Liver (tissue), 9 donors: ENCODE data around the gene PRKAR1B. TPM values are rescaled to one million over a fixed set of nuclear protein-coding genes. Genes with fewer than 3 reads are reported as not detected.

Source experiments
- DNase-seq: peaks from one replicate; pipeline ENCODE4 v3.0.0-alpha.2; 2017; ENCODE audit warnings: low spot score
- H3K27ac ChIP-seq, 2 donors: one replicate each; pipeline ENCODE4 v1.7.0; 2013; ENCODE audit warnings: inconsistent platforms in 2 of 2, low read length in 2 of 2, control low read depth in 1 of 2, low read depth in 1 of 2, mild to moderate bottlenecking in 1 of 2
- H3K27me3 ChIP-seq, 4 donors: one replicate each; pipeline versions ENCODE4 v1.6.1 to v1.7.0; 2013; ENCODE audit warnings: low read length in 3 of 4, inconsistent platforms in 1 of 4, mild to moderate bottlenecking in 1 of 4, moderate library complexity in 1 of 4; ENCODE audit not compliant: control insufficient read depth in 4 of 4, insufficient read depth in 4 of 4
- H3K36me3 ChIP-seq, 4 donors: one replicate each; pipeline versions ENCODE4 v1.6.1 to v1.7.0; 2013; ENCODE audit warnings: low read length in 3 of 4, mild to moderate bottlenecking in 3 of 4, low read depth in 1 of 4, moderate library complexity in 1 of 4; ENCODE audit not compliant: control insufficient read depth in 4 of 4, insufficient read depth in 3 of 4
- H3K4me1 ChIP-seq, 4 donors: one replicate each; pipeline versions ENCODE4 v1.6.1 to v1.7.0; 2013; ENCODE audit warnings: low read length in 3 of 4, mild to moderate bottlenecking in 3 of 4, moderate library complexity in 1 of 4; ENCODE audit not compliant: control insufficient read depth in 4 of 4, insufficient read depth in 4 of 4
- H3K4me3 ChIP-seq, 3 donors: one replicate each; pipeline versions ENCODE4 v1.6.1 to v1.7.0; 2013; ENCODE audit warnings: low read length in 3 of 3, control low read depth in 1 of 3, low read depth in 1 of 3, mild to moderate bottlenecking in 1 of 3
- H3K9ac ChIP-seq, 2 donors: one replicate each; pipeline ENCODE4 v1.7.0; 2013; ENCODE audit warnings: low read length in 2 of 2, mild to moderate bottlenecking in 2 of 2, moderate library complexity in 2 of 2, control low read depth in 1 of 2, low read depth in 1 of 2
- H3K9me3 ChIP-seq, 4 donors: one replicate each; pipeline versions ENCODE4 v1.6.1 to v1.7.0; 2013; ENCODE audit warnings: low read length in 3 of 4; ENCODE audit not compliant: control insufficient read depth in 4 of 4
- ATF3 ChIP-seq: IDR thresholded peaks from 2 replicates; pipeline ENCODE4 v1.6.1; 2016; ENCODE audit warnings: antibody characterized with exemption
- EGR1 ChIP-seq, 2 donors: IDR thresholded peaks; 2 replicates each; pipeline ENCODE4 v1.6.1; 2016 to 2018; ENCODE audit warnings: antibody characterized with exemption in 2 of 2, low read depth in 2 of 2
- FOXA1 ChIP-seq: IDR thresholded peaks from 2 replicates; pipeline ENCODE4 v1.6.1; 2016; ENCODE audit warnings: antibody characterized with exemption
- FOXA2 ChIP-seq: IDR thresholded peaks from 2 replicates; pipeline ENCODE4 v1.6.1; 2016; ENCODE audit warnings: antibody characterized with exemption
- GABPA ChIP-seq, 2 donors: IDR thresholded peaks in 1 of 2; conservative IDR thresholded peaks in 1 of 2; 2 replicates each; pipeline ENCODE4 v1.6.1; 2016; ENCODE audit warnings: antibody characterized with exemption in 2 of 2, mild to moderate bottlenecking in 1 of 2, moderate library complexity in 1 of 2
- HNF4A ChIP-seq, 2 donors: conservative IDR thresholded peaks; 2 replicates each; pipeline ENCODE4 v1.6.1; 2016; ENCODE audit warnings: antibody characterized with exemption in 2 of 2, mild to moderate bottlenecking in 2 of 2
- HNF4G ChIP-seq: IDR thresholded peaks from 2 replicates; pipeline ENCODE4 v1.6.1; 2016; ENCODE audit warnings: antibody characterized with exemption
- JUND ChIP-seq, 2 donors: IDR thresholded peaks; 2 replicates each; pipeline ENCODE4 v1.6.1; 2016; ENCODE audit warnings: antibody characterized with exemption in 2 of 2
- MAX ChIP-seq: IDR thresholded peaks from 2 replicates; pipeline ENCODE4 v1.6.1; 2016; ENCODE audit warnings: antibody characterized with exemption
- NR2F2 ChIP-seq: IDR thresholded peaks from 2 replicates; pipeline ENCODE4 v1.6.1; 2016; ENCODE audit warnings: antibody characterized with exemption
- RAD21 ChIP-seq, 2 donors: IDR thresholded peaks; 2 replicates each; pipeline ENCODE4 v1.6.1; 2016; ENCODE audit warnings: antibody characterized with exemption in 2 of 2, mild to moderate bottlenecking in 2 of 2
- RXRA ChIP-seq, 2 donors: IDR thresholded peaks; 2 replicates each; pipeline ENCODE4 v1.6.1; 2017 to 2018; ENCODE audit warnings: antibody characterized with exemption in 2 of 2, mild to moderate bottlenecking in 1 of 2
- SP1 ChIP-seq: IDR thresholded peaks from 2 replicates; pipeline ENCODE4 v1.6.1; 2018; ENCODE audit warnings: antibody characterized with exemption, mild to moderate bottlenecking
- TAF1 ChIP-seq: conservative IDR thresholded peaks from 2 replicates; pipeline ENCODE4 v1.6.1; 2016; ENCODE audit warnings: antibody characterized with exemption, mild to moderate bottlenecking
- YY1 ChIP-seq: IDR thresholded peaks from 2 replicates; pipeline ENCODE4 v1.6.1; 2016; ENCODE audit warnings: antibody characterized with exemption, mild to moderate bottlenecking
- WGBS: extraction: QIAGEN DNeasy Blood & Tissue Kit; methylation state at CpG from one replicate; pipeline ENCODE4 v1.1.7; 2013; 5-methylcytosine and 5-hydroxymethylcytosine counted together
- polyA plus RNA-seq, 2 donors: library from polyadenylated mRNA; stranded (reverse) in 1 of 2; unstranded in 1 of 2; fragments of 200-250 nt in 1 of 2; fragments of >200 nt in 1 of 2; fragmentation: Nextera tagmentation in 1 of 2; extraction: Ambion mirVana in 1 of 2; gene quantifications; one replicate each; pipeline versions ENCODE4 v1.2.1 to v1.2.3, GENCODE V29; 2013 to 2015
- total RNA-seq, 2 donors: library from RNA; depleted of rRNA; stranded (reverse); fragments of >200 nt; gene quantifications; one replicate each; pipeline ENCODE4 v1.2.3, GENCODE V29; 2014
- TF ChIP-seq, protein P1 (sequence below): IDR thresholded peaks from 2 replicates; pipeline ENCODE4 v1.6.1; 2016; ENCODE audit warnings: antibody characterized with exemption
- TF ChIP-seq, protein P2 (sequence below): IDR thresholded peaks from 2 replicates; pipeline ENCODE4 v1.6.1; 2016; ENCODE audit warnings: antibody characterized with exemption, mild to moderate bottlenecking
- TF ChIP-seq, protein P3 (sequence below): fragments of 150-350 bp; IDR thresholded peaks from 2 replicates; pipeline ENCODE4 v1.5.1; 2017; ENCODE audit warnings: improper control_type of control experiment, low read depth, low read length; ENCODE audit not compliant: missing input control
- donor health status: healthy.
- donor health status: healthy.
- donor health status: healthy.
- donor health status: healthy.
- donor health status: healthy.

Gene PRKAR1B
- total and polyA plus RNA-seq, 4 donors = 11.1 to 14.4 (median 12.4) TPM

DNA sequence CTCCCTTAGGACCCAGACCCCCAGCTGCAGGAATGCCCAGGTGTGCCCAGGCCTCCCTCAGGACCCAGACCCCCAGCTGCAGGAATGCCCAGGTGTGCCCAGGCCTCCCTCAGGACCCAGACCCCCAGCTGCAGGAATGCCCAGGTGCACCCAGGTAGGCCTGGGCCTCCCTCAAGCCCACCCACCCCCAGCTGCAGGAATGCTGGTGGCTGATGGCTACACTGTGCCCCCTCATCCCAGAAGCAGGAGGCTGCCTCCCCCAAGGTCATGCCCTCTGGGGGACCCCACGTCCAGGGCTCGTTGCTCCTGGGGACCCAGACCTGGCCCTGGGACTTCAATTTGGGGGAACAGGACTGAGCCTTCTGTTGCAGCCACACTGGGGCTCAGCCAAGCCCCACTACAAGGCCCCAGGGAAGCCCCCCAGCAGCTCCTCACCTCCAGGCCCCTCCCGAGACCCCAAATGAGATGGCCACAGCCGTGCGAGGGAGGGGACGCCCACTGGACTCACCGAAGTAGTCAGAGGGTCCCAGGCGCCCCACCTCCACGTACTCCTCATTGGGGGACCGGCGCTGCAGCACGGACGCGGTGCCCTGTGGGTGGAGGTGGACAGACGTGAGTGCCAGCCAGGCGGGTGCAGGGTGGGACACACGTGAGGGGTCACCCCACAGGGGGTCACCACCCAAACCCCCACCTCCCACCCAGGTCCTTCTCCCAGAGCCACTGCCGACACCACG, 176.0 kb downstream of the PRKAR1B start:
- DNase-seq = no peak
- TF ChIP-seq GABPA (IDR thresholded peaks at IDR 0.05 in 1 of 2, conservative IDR thresholded peaks at IDR 0.05 in 1 of 2) = no peak
- no peak for TF ChIP-seq TAF1
- TF ChIP-seq FOXA2 = no peak
- no peak for TF ChIP-seq HNF4A (conservative IDR thresholded peaks at IDR 0.05)
- TF ChIP-seq SP1 = no peak
- TF ChIP-seq RXRA (IDR thresholded peaks at IDR 0.05) = no peak
- TF ChIP-seq ATF3 = no peak
- TF ChIP-seq NR2F2 = no peak
- TF ChIP-seq HNF4G = no peak
- no peak for TF ChIP-seq MAX
- no peak for TF ChIP-seq FOXA1
- no peak for TF ChIP-seq JUND (IDR thresholded peaks at IDR 0.05)
- no peak for TF ChIP-seq RAD21 (IDR thresholded peaks at IDR 0.05)
- TF ChIP-seq EGR1 (IDR thresholded peaks at IDR 0.05; ENCODE audit: low read depth in 2 of 2) = no peak
- TF ChIP-seq YY1 = no peak
- TF ChIP-seq, protein P1, sequence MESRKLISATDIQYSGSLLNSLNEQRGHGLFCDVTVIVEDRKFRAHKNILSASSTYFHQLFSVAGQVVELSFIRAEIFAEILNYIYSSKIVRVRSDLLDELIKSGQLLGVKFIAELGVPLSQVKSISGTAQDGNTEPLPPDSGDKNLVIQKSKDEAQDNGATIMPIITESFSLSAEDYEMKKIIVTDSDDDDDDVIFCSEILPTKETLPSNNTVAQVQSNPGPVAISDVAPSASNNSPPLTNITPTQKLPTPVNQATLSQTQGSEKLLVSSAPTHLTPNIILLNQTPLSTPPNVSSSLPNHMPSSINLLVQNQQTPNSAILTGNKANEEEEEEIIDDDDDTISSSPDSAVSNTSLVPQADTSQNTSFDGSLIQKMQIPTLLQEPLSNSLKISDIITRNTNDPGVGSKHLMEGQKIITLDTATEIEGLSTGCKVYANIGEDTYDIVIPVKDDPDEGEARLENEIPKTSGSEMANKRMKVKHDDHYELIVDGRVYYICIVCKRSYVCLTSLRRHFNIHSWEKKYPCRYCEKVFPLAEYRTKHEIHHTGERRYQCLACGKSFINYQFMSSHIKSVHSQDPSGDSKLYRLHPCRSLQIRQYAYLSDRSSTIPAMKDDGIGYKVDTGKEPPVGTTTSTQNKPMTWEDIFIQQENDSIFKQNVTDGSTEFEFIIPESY = no peak
- TF ChIP-seq, protein P2, sequence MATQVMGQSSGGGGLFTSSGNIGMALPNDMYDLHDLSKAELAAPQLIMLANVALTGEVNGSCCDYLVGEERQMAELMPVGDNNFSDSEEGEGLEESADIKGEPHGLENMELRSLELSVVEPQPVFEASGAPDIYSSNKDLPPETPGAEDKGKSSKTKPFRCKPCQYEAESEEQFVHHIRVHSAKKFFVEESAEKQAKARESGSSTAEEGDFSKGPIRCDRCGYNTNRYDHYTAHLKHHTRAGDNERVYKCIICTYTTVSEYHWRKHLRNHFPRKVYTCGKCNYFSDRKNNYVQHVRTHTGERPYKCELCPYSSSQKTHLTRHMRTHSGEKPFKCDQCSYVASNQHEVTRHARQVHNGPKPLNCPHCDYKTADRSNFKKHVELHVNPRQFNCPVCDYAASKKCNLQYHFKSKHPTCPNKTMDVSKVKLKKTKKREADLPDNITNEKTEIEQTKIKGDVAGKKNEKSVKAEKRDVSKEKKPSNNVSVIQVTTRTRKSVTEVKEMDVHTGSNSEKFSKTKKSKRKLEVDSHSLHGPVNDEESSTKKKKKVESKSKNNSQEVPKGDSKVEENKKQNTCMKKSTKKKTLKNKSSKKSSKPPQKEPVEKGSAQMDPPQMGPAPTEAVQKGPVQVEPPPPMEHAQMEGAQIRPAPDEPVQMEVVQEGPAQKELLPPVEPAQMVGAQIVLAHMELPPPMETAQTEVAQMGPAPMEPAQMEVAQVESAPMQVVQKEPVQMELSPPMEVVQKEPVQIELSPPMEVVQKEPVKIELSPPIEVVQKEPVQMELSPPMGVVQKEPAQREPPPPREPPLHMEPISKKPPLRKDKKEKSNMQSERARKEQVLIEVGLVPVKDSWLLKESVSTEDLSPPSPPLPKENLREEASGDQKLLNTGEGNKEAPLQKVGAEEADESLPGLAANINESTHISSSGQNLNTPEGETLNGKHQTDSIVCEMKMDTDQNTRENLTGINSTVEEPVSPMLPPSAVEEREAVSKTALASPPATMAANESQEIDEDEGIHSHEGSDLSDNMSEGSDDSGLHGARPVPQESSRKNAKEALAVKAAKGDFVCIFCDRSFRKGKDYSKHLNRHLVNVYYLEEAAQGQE = no peak
- TF ChIP-seq, protein P3, sequence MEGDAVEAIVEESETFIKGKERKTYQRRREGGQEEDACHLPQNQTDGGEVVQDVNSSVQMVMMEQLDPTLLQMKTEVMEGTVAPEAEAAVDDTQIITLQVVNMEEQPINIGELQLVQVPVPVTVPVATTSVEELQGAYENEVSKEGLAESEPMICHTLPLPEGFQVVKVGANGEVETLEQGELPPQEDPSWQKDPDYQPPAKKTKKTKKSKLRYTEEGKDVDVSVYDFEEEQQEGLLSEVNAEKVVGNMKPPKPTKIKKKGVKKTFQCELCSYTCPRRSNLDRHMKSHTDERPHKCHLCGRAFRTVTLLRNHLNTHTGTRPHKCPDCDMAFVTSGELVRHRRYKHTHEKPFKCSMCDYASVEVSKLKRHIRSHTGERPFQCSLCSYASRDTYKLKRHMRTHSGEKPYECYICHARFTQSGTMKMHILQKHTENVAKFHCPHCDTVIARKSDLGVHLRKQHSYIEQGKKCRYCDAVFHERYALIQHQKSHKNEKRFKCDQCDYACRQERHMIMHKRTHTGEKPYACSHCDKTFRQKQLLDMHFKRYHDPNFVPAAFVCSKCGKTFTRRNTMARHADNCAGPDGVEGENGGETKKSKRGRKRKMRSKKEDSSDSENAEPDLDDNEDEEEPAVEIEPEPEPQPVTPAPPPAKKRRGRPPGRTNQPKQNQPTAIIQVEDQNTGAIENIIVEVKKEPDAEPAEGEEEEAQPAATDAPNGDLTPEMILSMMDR = no peak
- 97% methylated on average over 19 of the region's 19 CpGs for WGBS
- H3K9me3 ChIP-seq = no peaks in the 10 kb centered on the region
- no peak overlapping the region for H3K4me3 ChIP-seq
- peaks cover 0 to 2% (median 0%) of the 10 kb centered on the region in 4 donors for H3K36me3 ChIP-seq
- no peaks in the 10 kb centered on the region for H3K27me3 ChIP-seq
- H3K4me1 ChIP-seq = peaks cover 0 to 10% (median 6%) of the 10 kb centered on the region in 4 donors
- no peak overlapping the region for H3K9ac ChIP-seq
- no peak overlapping the region for H3K27ac ChIP-seq
